ENCODE results near the gene MAP1S. TPM values are rescaled to one million over a fixed set of nuclear protein-coding genes. Genes with fewer than 3 reads are reported as not detected.

The MAP1S gene
- total RNA-seq, 1 experiment from 2014 or later = 11.4 TPM

DNA sequence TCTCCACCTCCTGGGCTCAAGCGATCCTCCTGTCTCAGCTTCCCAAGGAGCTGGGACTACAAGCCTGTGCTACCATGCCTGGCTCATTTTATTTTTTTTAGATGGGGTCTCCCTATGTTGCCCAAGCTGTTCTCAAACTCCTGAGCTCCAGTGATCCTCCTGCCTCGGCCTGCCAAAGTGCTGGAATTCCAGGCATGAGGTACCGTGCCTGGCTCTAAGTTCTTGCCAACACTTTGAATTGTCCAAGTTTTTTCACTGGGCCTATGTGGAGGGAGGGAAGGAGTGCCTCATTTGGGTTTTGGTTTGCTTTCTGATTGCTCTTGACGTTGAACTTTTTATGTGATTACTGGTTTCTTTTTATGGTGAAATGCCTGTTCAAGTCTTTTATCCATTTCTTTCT, 26.7 kb upstream of the MAP1S start:
- no peak for DNase-seq (ENCODE audit: low read depth)

- DNase-seq (ENCODE audit: low read depth) = no peak
Observed at GRCh38 chr19:17695198-17695597, 24.1 kb upstream of the MAP1S start.

- peak; percentile 38 for DNase-seq (ENCODE audit: low read depth)
Observed at GRCh38 chr19:17703824-17704463, 15.3 kb upstream of the MAP1S start.

DNA sequence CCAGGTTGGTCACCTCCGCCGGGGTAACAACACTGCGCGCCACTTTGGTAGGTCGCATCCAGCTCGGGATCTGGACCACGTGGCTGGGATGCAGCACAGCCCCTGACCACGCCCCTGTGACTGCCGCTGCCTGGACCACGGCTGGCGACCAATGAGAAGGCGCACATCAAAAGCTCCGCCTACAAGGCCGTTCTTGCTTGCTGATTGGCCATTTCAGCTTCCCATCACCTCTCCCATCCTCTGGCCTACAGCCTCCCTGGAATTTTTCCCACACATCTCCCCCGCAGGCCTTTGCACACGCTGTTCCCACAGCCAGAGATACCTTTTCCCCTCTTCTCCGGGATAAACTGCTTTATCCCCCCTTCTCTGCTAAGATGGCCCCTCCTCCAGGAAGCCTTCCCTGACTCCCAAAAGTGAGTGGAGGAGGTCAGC, 12.5 kb upstream of the MAP1S start:
- DNase-seq (ENCODE audit: low read depth) = peak; percentile 57

GRCh38 chr19:17711851-17712250, 7.4 kb upstream of the MAP1S start:
- DNase-seq (ENCODE audit: low read depth) = no peak

- DNase-seq (ENCODE audit: low read depth) = no peak
Observed at GRCh38 chr19:17716309-17716929, 2.9 kb upstream of the MAP1S start.

- no peak for DNase-seq (ENCODE audit: low read depth)
Observed at GRCh38 chr19:17718550-17718946, 732 bp upstream of the MAP1S start.

DNA sequence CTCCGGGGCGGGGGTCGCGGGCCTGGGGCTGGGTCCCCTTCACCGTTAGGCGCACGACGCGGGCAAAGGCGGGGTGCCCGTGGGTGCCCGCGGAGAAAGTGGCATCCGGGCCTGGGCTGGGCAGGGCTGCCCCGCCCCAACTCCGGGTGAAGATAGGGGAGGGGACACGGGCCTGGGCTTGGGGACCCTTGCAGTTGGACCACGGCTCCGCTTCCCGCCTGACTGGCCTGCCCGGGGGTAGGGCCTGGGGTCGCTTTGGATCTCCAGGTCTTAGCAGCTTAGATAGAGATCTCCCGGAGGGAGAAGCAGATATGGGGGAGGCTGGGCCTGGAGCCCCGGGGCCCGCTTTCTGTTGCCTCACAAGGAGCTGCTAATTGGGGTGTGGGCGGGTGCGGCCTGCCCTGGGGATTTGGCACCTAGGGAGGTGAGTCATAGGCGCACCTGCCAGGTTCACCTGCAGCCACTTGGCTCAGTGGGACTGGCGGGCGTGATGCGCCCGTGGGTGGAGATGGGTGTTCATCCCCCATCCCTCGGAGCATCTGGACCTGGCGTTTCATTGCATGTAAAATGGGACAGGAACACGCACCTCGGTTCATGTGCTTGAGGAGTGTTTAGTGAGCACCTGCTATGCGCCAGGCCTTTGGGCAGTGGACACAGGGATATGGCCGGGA, 585 bp downstream of the MAP1S start:
- DNase-seq (ENCODE audit: low read depth) = no peak

DNA sequence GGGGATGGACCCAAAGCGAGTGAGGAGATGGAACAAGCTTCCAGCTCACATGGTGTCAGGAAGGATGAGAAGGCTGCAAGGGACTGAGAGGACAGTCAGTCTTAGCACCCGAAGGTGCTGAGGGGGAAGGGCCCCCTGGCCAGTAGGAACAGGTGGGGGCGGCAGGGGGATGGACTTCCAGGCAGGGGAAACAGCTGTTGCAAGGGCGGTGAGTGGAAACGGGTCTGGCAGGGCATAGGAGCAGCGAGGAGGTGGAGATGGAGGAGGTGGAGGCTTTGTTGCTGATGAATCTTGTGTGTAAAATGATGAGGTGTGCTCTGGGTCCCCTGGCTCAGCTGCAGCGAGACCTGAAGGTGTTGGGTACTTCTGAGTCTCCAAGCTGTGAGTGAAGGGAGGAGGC, 1.2 kb downstream of the MAP1S start:
- no peak for DNase-seq (ENCODE audit: low read depth)

- DNase-seq (ENCODE audit: low read depth) = no peak
Observed at GRCh38 chr19:17721111-17721628, 1.9 kb downstream of the MAP1S start.

DNA sequence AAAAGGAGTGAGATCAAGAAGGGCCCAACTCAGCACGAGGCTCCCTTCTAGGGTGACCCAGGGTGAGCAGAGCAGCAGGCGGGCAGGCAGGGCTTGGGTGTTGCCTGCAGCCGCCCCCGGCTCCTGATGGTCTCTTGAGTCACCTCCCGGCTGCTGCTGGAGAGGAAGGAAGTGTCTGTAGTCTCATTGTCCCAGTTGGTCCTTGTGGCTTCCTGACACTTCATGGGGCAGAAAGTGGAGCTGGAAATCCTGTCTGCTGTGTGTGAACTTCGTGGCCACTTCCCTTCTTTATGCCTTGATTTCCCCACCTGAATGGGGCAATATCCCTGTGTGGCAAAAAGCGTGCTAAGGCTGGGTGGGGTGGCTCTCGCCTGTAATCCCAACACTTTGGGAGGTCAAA, 2.5 kb downstream of the MAP1S start:
- DNase-seq (ENCODE audit: low read depth) = peak; percentile 74

- DNase-seq (ENCODE audit: low read depth) = no peak
Observed at GRCh38 chr19:17722655-17723240, 3.5 kb downstream of the MAP1S start.

DNA sequence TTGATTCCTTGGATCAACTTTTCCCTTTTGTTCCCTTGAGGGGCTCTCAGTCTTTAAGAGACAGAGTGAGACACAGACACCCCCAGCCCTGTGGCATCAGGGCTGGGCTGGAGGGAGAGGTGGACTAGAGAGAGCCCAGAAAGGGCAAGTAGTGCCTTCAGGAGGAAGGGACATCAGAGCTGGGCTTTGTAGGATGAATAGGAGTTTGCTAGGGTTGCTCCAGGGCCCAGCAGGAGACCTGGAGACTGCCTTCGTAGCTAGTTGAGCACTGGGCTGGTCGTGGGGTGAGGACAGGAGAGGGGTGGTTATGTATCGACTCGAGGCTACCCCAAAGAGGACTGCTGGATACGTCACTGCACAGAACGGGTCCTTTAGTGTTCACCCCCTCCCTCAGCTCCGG, 5.4 kb downstream of the MAP1S start:
- DNase-seq (ENCODE audit: low read depth) = no peak

GRCh38 chr19:17725422-17726078, 6.3 kb downstream of the MAP1S start:
- no peak for DNase-seq (ENCODE audit: low read depth)

GRCh38 chr19:17726136-17726741, 7.0 kb downstream of the MAP1S start:
- DNase-seq (ENCODE audit: low read depth) = no peak

DNA sequence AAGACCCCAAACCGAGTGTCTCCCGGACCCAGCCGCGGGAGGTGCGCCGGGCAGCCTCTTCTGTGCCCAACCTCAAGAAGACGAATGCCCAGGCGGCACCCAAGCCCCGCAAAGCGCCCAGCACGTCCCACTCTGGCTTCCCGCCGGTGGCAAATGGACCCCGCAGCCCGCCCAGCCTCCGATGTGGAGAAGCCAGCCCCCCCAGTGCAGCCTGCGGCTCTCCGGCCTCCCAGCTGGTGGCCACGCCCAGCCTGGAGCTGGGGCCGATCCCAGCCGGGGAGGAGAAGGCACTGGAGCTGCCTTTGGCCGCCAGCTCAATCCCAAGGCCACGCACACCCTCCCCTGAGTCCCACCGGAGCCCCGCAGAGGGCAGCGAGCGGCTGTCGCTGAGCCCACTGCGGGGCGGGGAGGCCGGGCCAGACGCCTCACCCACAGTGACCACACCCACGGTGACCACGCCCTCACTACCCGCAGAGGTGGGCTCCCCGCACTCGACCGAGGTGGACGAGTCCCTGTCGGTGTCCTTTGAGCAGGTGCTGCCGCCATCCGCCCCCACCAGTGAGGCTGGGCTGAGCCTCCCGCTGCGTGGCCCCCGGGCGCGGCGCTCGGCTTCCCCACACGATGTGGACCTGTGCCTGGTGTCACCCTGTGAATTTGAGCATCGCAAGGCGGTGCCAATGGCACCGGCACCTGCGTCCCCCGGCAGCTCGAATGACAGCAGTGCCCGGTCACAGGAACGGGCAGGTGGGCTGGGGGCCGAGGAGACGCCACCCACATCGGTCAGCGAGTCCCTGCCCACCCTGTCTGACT, 7.9 kb downstream of the MAP1S start:
- DNase-seq (ENCODE audit: low read depth) = no peak

GRCh38 chr19:17727843-17728242, 8.6 kb downstream of the MAP1S start:
- no peak for DNase-seq (ENCODE audit: low read depth)

- DNase-seq (ENCODE audit: low read depth) = no peak
Observed at GRCh38 chr19:17733127-17733526, 13.8 kb downstream of the MAP1S start.

DNA sequence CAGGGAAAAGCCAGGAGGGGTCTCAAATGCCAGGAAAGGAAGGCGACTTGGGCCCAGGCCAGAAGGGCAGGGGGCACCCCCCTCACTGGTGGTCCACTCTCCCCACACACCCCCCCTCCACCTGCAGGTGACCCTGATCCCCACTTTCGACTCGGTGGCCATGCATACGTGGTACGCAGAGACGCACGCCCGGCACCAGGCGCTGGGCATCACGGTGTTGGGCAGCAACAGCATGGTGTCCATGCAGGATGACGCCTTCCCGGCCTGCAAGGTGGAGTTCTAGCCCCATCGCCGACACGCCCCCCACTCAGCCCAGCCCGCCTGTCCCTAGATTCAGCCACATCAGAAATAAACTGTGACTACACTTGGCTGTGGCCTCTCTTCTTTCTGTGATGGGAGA, 14.9 kb downstream of the MAP1S start:
- DNase-seq (ENCODE audit: low read depth) = no peak

DNA sequence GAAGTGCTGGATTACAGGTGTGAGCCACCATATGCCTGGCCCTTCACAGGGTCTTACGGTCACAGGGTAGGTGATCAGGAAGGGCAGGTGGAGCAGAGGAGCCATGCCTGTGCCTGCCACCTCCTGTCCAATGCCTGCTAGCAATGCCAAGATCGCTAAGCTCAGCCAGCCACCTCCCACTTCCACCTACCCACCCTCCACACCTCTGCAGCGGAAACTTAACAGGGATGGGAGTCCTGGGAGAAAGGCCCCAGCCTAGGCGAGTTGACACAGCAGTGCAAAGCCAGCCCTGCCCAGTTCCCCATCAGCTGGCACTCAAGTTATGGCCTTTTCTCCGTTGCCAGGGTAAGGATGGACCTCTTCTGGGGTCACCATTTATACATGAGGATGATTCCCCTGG, 16.1 kb downstream of the MAP1S start:
- no peak for DNase-seq (ENCODE audit: low read depth)

DNA sequence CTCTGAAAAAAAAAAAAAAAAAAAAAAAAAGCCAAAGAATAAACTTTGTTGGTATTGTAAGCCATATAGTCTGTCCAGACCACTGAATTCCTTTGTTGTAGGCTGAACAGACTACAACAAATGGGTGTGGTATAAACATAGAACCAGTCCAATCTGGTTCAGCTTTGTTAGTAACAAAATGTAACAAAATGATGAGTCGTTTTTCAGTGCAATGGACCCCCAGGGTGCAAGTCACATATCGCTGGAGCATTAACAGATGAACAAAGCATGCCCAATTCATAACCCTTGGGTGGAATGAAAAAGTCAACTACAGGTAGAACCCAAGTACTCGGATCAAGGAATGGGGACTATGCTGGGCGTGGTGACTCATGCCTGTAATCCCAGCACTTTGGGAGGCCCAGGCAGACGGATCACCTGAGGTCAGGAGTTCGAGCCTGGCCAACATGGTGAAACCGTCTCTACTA, 18.4 kb downstream of the MAP1S start:
- no peak for DNase-seq (ENCODE audit: low read depth)
